Measurements from ENCODE around the gene LCORL.

Gene LCORL

GRCh38 chr4:17911608-17912007 lies 109.9 kb downstream of the LCORL start:
- Histone ChIP-seq H3K36me3 (ENCODE audit: control insufficient read depth in 2 of 2, insufficient read depth in 2 of 2, low read length in 2 of 2) (peaks cover 5 to 6% of the 10 kb centered on the region in 2 donors), H3K9me3 (ENCODE audit: control insufficient read depth in 2 of 2, low read length in 2 of 2) (no peaks in the 10 kb centered on the region), H3K27ac (ENCODE audit: low read depth in 2 of 2, low read length in 2 of 2) (no peak overlapping the region), H3K27me3 (ENCODE audit: control insufficient read depth in 2 of 2, insufficient read depth in 2 of 2, low read length in 2 of 2) (no peaks in the 10 kb centered on the region), H3K9ac (ENCODE audit: low read depth in 1 of 2, low read length in 2 of 2) (no peak overlapping the region), H3K4me1 (ENCODE audit: control insufficient read depth in 2 of 2, insufficient read depth in 2 of 2, low read length in 2 of 2) (no peaks in the 10 kb centered on the region), H3K4me3 (ENCODE audit: low read length in 2 of 2) (no peak overlapping the region)

GRCh38 chr4:17898553-17899055 lies 123.0 kb downstream of the LCORL start:
- no peaks in the 10 kb centered on the region for H3K36me3 ChIP-seq (ENCODE audit: control insufficient read depth in 2 of 2, insufficient read depth in 2 of 2, low read length in 2 of 2)
- no peaks in the 10 kb centered on the region for H3K9me3 ChIP-seq (ENCODE audit: control insufficient read depth in 2 of 2, low read length in 2 of 2)
- no peak overlapping the region for H3K9ac ChIP-seq (ENCODE audit: low read depth in 1 of 2, low read length in 2 of 2)
- no peak overlapping the region for H3K4me3 ChIP-seq (ENCODE audit: low read length in 2 of 2)
- H3K27me3 ChIP-seq (ENCODE audit: control insufficient read depth in 2 of 2, insufficient read depth in 2 of 2, low read length in 2 of 2), result no peaks in the 10 kb centered on the region
- H3K27ac ChIP-seq (ENCODE audit: low read depth in 2 of 2, low read length in 2 of 2), result no peak overlapping the region
- no peaks in the 10 kb centered on the region for H3K4me1 ChIP-seq (ENCODE audit: control insufficient read depth in 2 of 2, insufficient read depth in 2 of 2, low read length in 2 of 2)

- Histone ChIP-seq H3K4me3 (ENCODE audit: low read length in 2 of 2) (no peak overlapping the region), H3K27ac (ENCODE audit: low read depth in 2 of 2, low read length in 2 of 2) (no peak overlapping the region), H3K9ac (ENCODE audit: low read depth in 1 of 2, low read length in 2 of 2) (no peak overlapping the region), H3K4me1 (ENCODE audit: control insufficient read depth in 2 of 2, insufficient read depth in 2 of 2, low read length in 2 of 2) (no peaks in the 10 kb centered on the region), H3K36me3 (ENCODE audit: control insufficient read depth in 2 of 2, insufficient read depth in 2 of 2, low read length in 2 of 2) (no peaks in the 10 kb centered on the region), H3K9me3 (ENCODE audit: control insufficient read depth in 2 of 2, low read length in 2 of 2) (no peaks in the 10 kb centered on the region), H3K27me3 (ENCODE audit: control insufficient read depth in 2 of 2, insufficient read depth in 2 of 2, low read length in 2 of 2) (no peaks in the 10 kb centered on the region)
These were observed 126.1 kb downstream of the LCORL start for GRCh38 chr4:17895481-17895880.

GRCh38 chr4:17894421-17894820 lies 127.1 kb downstream of the LCORL start:
- no peak overlapping the region for H3K27ac ChIP-seq (ENCODE audit: low read depth in 2 of 2, low read length in 2 of 2)
- no peak overlapping the region for H3K4me3 ChIP-seq (ENCODE audit: low read length in 2 of 2)
- H3K27me3 ChIP-seq (ENCODE audit: control insufficient read depth in 2 of 2, insufficient read depth in 2 of 2, low read length in 2 of 2), result no peaks in the 10 kb centered on the region
- H3K36me3 ChIP-seq (ENCODE audit: control insufficient read depth in 2 of 2, insufficient read depth in 2 of 2, low read length in 2 of 2), result no peaks in the 10 kb centered on the region
- no peaks in the 10 kb centered on the region for H3K9me3 ChIP-seq (ENCODE audit: control insufficient read depth in 2 of 2, low read length in 2 of 2)
- H3K9ac ChIP-seq (ENCODE audit: low read depth in 1 of 2, low read length in 2 of 2), result no peak overlapping the region
- no peaks in the 10 kb centered on the region for H3K4me1 ChIP-seq (ENCODE audit: control insufficient read depth in 2 of 2, insufficient read depth in 2 of 2, low read length in 2 of 2)

- Histone ChIP-seq H3K4me1 (ENCODE audit: control insufficient read depth in 2 of 2, insufficient read depth in 2 of 2, low read length in 2 of 2) (no peaks in the 10 kb centered on the region), H3K27me3 (ENCODE audit: control insufficient read depth in 2 of 2, insufficient read depth in 2 of 2, low read length in 2 of 2) (no peaks in the 10 kb centered on the region), H3K9me3 (ENCODE audit: control insufficient read depth in 2 of 2, low read length in 2 of 2) (no peaks in the 10 kb centered on the region), H3K27ac (ENCODE audit: low read depth in 2 of 2, low read length in 2 of 2) (no peak overlapping the region), H3K4me3 (ENCODE audit: low read length in 2 of 2) (no peak overlapping the region), H3K9ac (ENCODE audit: low read depth in 1 of 2, low read length in 2 of 2) (no peak overlapping the region), H3K36me3 (ENCODE audit: control insufficient read depth in 2 of 2, insufficient read depth in 2 of 2, low read length in 2 of 2) (no peaks in the 10 kb centered on the region)
These were observed 131.9 kb downstream of the LCORL start for GRCh38 chr4:17889692-17890091.

- Histone ChIP-seq H3K9me3 (ENCODE audit: control insufficient read depth in 2 of 2, low read length in 2 of 2) (no peaks in the 10 kb centered on the region), H3K9ac (ENCODE audit: low read depth in 1 of 2, low read length in 2 of 2) (no peak overlapping the region), H3K36me3 (ENCODE audit: control insufficient read depth in 2 of 2, insufficient read depth in 2 of 2, low read length in 2 of 2) (peaks cover 0 to 4% of the 10 kb centered on the region in 2 donors), H3K27ac (ENCODE audit: low read depth in 2 of 2, low read length in 2 of 2) (no peak overlapping the region), H3K4me1 (ENCODE audit: control insufficient read depth in 2 of 2, insufficient read depth in 2 of 2, low read length in 2 of 2) (no peaks in the 10 kb centered on the region), H3K4me3 (ENCODE audit: low read length in 2 of 2) (no peak overlapping the region), H3K27me3 (ENCODE audit: control insufficient read depth in 2 of 2, insufficient read depth in 2 of 2, low read length in 2 of 2) (no peaks in the 10 kb centered on the region)
These were observed 137.0 kb downstream of the LCORL start for GRCh38 chr4:17884511-17884910.

GRCh38 chr4:17884063-17884462 lies 137.5 kb downstream of the LCORL start:
- Histone ChIP-seq H3K9me3 (ENCODE audit: control insufficient read depth in 2 of 2, low read length in 2 of 2) (no peaks in the 10 kb centered on the region), H3K27ac (ENCODE audit: low read depth in 2 of 2, low read length in 2 of 2) (no peak overlapping the region), H3K36me3 (ENCODE audit: control insufficient read depth in 2 of 2, insufficient read depth in 2 of 2, low read length in 2 of 2) (peaks cover 0 to 4% of the 10 kb centered on the region in 2 donors), H3K4me3 (ENCODE audit: low read length in 2 of 2) (no peak overlapping the region), H3K27me3 (ENCODE audit: control insufficient read depth in 2 of 2, insufficient read depth in 2 of 2, low read length in 2 of 2) (no peaks in the 10 kb centered on the region), H3K9ac (ENCODE audit: low read depth in 1 of 2, low read length in 2 of 2) (no peak overlapping the region), H3K4me1 (ENCODE audit: control insufficient read depth in 2 of 2, insufficient read depth in 2 of 2, low read length in 2 of 2) (no peaks in the 10 kb centered on the region)

GRCh38 chr4:17877661-17878060 lies 143.9 kb downstream of the LCORL start:
- Histone ChIP-seq H3K27ac (ENCODE audit: low read depth in 2 of 2, low read length in 2 of 2) (no peak overlapping the region), H3K4me1 (ENCODE audit: control insufficient read depth in 2 of 2, insufficient read depth in 2 of 2, low read length in 2 of 2) (no peaks in the 10 kb centered on the region)

GRCh38 chr4:17876943-17877342 lies 144.6 kb downstream of the LCORL start:
- no peaks in the 10 kb centered on the region for H3K4me1 ChIP-seq (ENCODE audit: control insufficient read depth in 2 of 2, insufficient read depth in 2 of 2, low read length in 2 of 2)
- no peak overlapping the region for H3K9ac ChIP-seq (ENCODE audit: low read depth in 1 of 2, low read length in 2 of 2)
- H3K27me3 ChIP-seq (ENCODE audit: control insufficient read depth in 2 of 2, insufficient read depth in 2 of 2, low read length in 2 of 2), result no peaks in the 10 kb centered on the region
- H3K9me3 ChIP-seq (ENCODE audit: control insufficient read depth in 2 of 2, low read length in 2 of 2), result no peaks in the 10 kb centered on the region
- H3K27ac ChIP-seq (ENCODE audit: low read depth in 2 of 2, low read length in 2 of 2), result no peak overlapping the region
- no peaks in the 10 kb centered on the region for H3K36me3 ChIP-seq (ENCODE audit: control insufficient read depth in 2 of 2, insufficient read depth in 2 of 2, low read length in 2 of 2)
- H3K4me3 ChIP-seq (ENCODE audit: low read length in 2 of 2), result no peak overlapping the region

More at GRCh38 chr4:17877661-17878060, 143.9 kb downstream of the LCORL start:
- H3K27me3 ChIP-seq (ENCODE audit: control insufficient read depth in 2 of 2, insufficient read depth in 2 of 2, low read length in 2 of 2), result no peaks in the 10 kb centered on the region
- no peak overlapping the region for H3K9ac ChIP-seq (ENCODE audit: low read depth in 1 of 2, low read length in 2 of 2)
- H3K4me3 ChIP-seq (ENCODE audit: low read length in 2 of 2), result no peak overlapping the region
- H3K36me3 ChIP-seq (ENCODE audit: control insufficient read depth in 2 of 2, insufficient read depth in 2 of 2, low read length in 2 of 2), result no peaks in the 10 kb centered on the region
- H3K9me3 ChIP-seq (ENCODE audit: control insufficient read depth in 2 of 2, low read length in 2 of 2), result no peaks in the 10 kb centered on the region

- H3K4me1 ChIP-seq (ENCODE audit: control insufficient read depth in 2 of 2, insufficient read depth in 2 of 2, low read length in 2 of 2), result no peaks in the 10 kb centered on the region
- no peak overlapping the region for H3K9ac ChIP-seq (ENCODE audit: low read depth in 1 of 2, low read length in 2 of 2)
- H3K9me3 ChIP-seq (ENCODE audit: control insufficient read depth in 2 of 2, low read length in 2 of 2), result no peaks in the 10 kb centered on the region
- no peaks in the 10 kb centered on the region for H3K27me3 ChIP-seq (ENCODE audit: control insufficient read depth in 2 of 2, insufficient read depth in 2 of 2, low read length in 2 of 2)
- H3K27ac ChIP-seq (ENCODE audit: low read depth in 2 of 2, low read length in 2 of 2), result no peak overlapping the region
- no peak overlapping the region for H3K4me3 ChIP-seq (ENCODE audit: low read length in 2 of 2)
- no peaks in the 10 kb centered on the region for H3K36me3 ChIP-seq (ENCODE audit: control insufficient read depth in 2 of 2, insufficient read depth in 2 of 2, low read length in 2 of 2)
These were observed 146.0 kb downstream of the LCORL start for GRCh38 chr4:17875402-17876070.
